Thyroid gland (tissue), 4 donors: Measurements from ENCODE around the gene CD177.
"Not testable (repeated sequence)": the region's sequence is repeated elsewhere in the genome, so short reads cannot be mapped to it uniquely, and the experiment has no call there.

Experiments used
- CTCF ChIP-seq, 6 experiments: fragments of 200-600 bp in 3 of 6; fragments of 450-650 bp in 3 of 6; sonication (generic) in 3 of 6; IDR thresholded peaks; one replicate each; pipeline ENCODE4 v1.5.1; 2016 to 2019; ENCODE audit warnings: antibody characterized with exemption in 6 of 6, mild to moderate bottlenecking in 2 of 6, inconsistent platforms in 1 of 6, moderate library complexity in 1 of 6
- POLR2A ChIP-seq, 2 donors: fragments of 450-650 bp; IDR thresholded peaks; one replicate each; pipeline ENCODE4 v1.6.1; 2017; ENCODE audit warnings: antibody characterized with exemption in 2 of 2, mild to moderate bottlenecking in 2 of 2, moderate library complexity in 1 of 2

- not testable (repeated sequence) for TF ChIP-seq CTCF, POLR2A (IDR thresholded peaks at IDR 0.05)
Observed at GRCh38 chr19:43382586-43383216, 29.2 kb downstream of the CD177 start.
